Measurements from ENCODE around the gene RASAL1.

DNA sequence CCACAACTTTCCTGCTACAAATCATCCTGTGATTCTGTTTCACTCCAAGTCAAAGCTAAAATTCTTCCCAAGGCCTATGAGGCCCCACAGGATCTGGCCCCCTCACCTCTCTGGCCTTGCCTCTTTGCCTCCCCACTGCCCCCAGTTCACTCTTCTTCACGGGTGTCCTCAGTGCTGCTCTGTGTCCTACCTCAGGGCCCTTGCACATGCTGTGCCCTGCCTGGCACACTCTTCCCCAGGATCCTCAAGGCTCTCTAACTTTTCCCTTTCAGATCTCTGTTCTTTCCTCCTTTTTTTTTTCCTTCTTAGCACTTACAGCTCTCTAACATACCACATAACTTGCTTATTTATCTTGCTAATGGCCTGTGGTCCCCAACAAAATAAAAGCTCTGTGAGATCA lies 29.2 kb downstream of the RASAL1 start:
- TF ChIP-seq CTCF (IDR thresholded peaks at IDR 0.05 in 4 of 5, conservative IDR thresholded peaks at IDR 0.05 in 1 of 5) (no peak), POLR2A (IDR thresholded peaks at IDR 0.05) (no peak)
